Measurements from ENCODE around the gene MARCHF2. TPM values are rescaled to one million over a fixed set of nuclear protein-coding genes. Genes with fewer than 3 reads are reported as not detected.
A peak's percentile ranks its signal among the peaks of the same experiment; 100 is the strongest.

MARCHF2 gene
- total RNA-seq, 6 experiments from 2014 or later: 23.5 to 30.2 (median 26.0) TPM

GRCh38 chr19:8473648-8474476 lies 60.8 kb downstream of the MARCHF2 start:
- no peak for DNase-seq
- Mint-ChIP-seq H3K27me3 (ENCODE audit: insufficient read depth) (no peaks in the 10 kb centered on the region; the same call in 1 of the 2 replicates), H3K4me1 (ENCODE audit: low read depth) (peaks cover 14% of the 10 kb centered on the region), H3K9me3 (no peaks in the 10 kb centered on the region), H3K36me3 (ENCODE audit: low read depth) (peaks cover 29% of the 10 kb centered on the region), H3K27ac (peak overlapping the region; percentile 29), H3K4me3 (no peak overlapping the region)
- no peak for TF ChIP-seq CTCF (IDR thresholded peaks at IDR 0.05)

GRCh38 chr19:8475005-8475404 lies 61.9 kb downstream of the MARCHF2 start:
- H3K27ac Mint-ChIP-seq: no peak overlapping the region
- H3K36me3 Mint-ChIP-seq (ENCODE audit: low read depth): peaks cover 21% of the 10 kb centered on the region
- no peaks in the 10 kb centered on the region; the same call in 1 of the 2 replicates for H3K27me3 Mint-ChIP-seq (ENCODE audit: insufficient read depth)
- peaks cover 6% of the 10 kb centered on the region for H3K4me1 Mint-ChIP-seq (ENCODE audit: low read depth)
- no peak for DNase-seq
- no peak for TF ChIP-seq CTCF (IDR thresholded peaks at IDR 0.05)
- H3K9me3 Mint-ChIP-seq: no peaks in the 10 kb centered on the region
- H3K4me3 Mint-ChIP-seq: no peak overlapping the region

GRCh38 chr19:8476524-8476923 lies 63.4 kb downstream of the MARCHF2 start:
- Mint-ChIP-seq H3K36me3 (ENCODE audit: low read depth) (peaks cover 21% of the 10 kb centered on the region), H3K27me3 (ENCODE audit: insufficient read depth) (no peaks in the 10 kb centered on the region; the same call in none of the 2 replicates), H3K4me1 (ENCODE audit: low read depth) (peaks cover 12% of the 10 kb centered on the region), H3K4me3 (no peak overlapping the region), H3K27ac (no peak overlapping the region), H3K9me3 (no peaks in the 10 kb centered on the region)
- TF ChIP-seq CTCF (IDR thresholded peaks at IDR 0.05): no peak
- no peak for DNase-seq

DNA sequence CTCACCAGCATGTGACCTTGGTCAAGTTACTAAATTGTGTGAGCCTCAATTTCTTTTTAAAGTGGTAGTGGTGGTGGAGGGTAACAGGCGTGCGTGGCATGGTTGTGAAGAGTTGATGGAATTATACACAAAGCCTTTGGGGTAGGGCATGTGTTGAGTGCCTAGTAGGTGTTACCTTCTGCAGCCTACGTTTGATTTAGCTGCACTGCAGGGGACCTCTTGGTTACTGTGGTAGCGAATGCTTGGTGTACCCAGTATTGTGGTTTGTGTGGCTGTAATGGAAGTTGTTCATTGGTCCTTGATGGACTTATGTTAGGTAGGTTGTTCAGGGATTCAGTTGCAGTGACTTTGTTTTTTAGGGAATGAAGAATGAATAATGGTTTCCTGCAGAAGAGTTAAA lies 64.8 kb downstream of the MARCHF2 start:
- peaks cover 23% of the 10 kb centered on the region for H3K36me3 Mint-ChIP-seq (ENCODE audit: low read depth)
- no peak for TF ChIP-seq CTCF (IDR thresholded peaks at IDR 0.05)
- H3K4me3 Mint-ChIP-seq: no peak overlapping the region
- no peak for DNase-seq
- H3K4me1 Mint-ChIP-seq (ENCODE audit: low read depth): peaks cover 12% of the 10 kb centered on the region
- H3K9me3 Mint-ChIP-seq: no peaks in the 10 kb centered on the region
- H3K27me3 Mint-ChIP-seq (ENCODE audit: insufficient read depth): no peaks in the 10 kb centered on the region; the same call in none of the 2 replicates
- H3K27ac Mint-ChIP-seq: peak overlapping the region; percentile 2; the same call in 1 of the 2 replicates

DNA sequence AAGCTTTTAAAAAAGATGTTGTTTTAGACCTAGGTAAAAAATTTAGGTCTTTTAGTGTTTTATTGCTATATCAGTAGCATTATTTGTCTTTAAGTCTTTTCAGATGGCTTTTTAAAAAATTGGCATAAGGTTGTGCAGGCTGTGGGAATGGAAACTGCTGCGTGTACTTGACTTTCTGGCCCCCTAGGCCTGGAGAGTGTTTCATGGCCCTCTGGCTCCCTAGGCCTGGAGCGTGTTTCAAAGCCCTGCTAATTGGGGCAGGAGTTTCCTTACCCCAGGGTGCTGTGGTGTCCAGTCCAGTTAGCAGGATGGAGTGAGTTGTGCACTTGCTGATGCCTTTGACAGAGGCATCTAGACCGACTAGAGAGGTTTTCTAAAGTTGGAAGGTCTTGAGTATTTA lies 65.5 kb downstream of the MARCHF2 start:
- no peak for DNase-seq
- H3K27me3 Mint-ChIP-seq (ENCODE audit: insufficient read depth): no peaks in the 10 kb centered on the region; the same call in none of the 2 replicates
- no peak for TF ChIP-seq CTCF (IDR thresholded peaks at IDR 0.05)
- no peak overlapping the region for H3K27ac Mint-ChIP-seq
- H3K4me1 Mint-ChIP-seq (ENCODE audit: low read depth): peaks cover 12% of the 10 kb centered on the region
- no peaks in the 10 kb centered on the region for H3K9me3 Mint-ChIP-seq
- peaks cover 26% of the 10 kb centered on the region for H3K36me3 Mint-ChIP-seq (ENCODE audit: low read depth)
- H3K4me3 Mint-ChIP-seq: no peak overlapping the region

Measured in HFFc6 (cell line).